ENCODE results near the gene FCRL3.

- TF ChIP-seq, protein P1, sequence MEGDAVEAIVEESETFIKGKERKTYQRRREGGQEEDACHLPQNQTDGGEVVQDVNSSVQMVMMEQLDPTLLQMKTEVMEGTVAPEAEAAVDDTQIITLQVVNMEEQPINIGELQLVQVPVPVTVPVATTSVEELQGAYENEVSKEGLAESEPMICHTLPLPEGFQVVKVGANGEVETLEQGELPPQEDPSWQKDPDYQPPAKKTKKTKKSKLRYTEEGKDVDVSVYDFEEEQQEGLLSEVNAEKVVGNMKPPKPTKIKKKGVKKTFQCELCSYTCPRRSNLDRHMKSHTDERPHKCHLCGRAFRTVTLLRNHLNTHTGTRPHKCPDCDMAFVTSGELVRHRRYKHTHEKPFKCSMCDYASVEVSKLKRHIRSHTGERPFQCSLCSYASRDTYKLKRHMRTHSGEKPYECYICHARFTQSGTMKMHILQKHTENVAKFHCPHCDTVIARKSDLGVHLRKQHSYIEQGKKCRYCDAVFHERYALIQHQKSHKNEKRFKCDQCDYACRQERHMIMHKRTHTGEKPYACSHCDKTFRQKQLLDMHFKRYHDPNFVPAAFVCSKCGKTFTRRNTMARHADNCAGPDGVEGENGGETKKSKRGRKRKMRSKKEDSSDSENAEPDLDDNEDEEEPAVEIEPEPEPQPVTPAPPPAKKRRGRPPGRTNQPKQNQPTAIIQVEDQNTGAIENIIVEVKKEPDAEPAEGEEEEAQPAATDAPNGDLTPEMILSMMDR (IDR thresholded peaks at IDR 0.05) = no peak
- no peak for TF ChIP-seq POLR2A (IDR thresholded peaks at IDR 0.05; ENCODE audit: low read depth)
Observed at GRCh38 chr1:157646144-157646543, 54.4 kb downstream of the FCRL3 start.

Data from esophagus muscularis mucosa (tissue), 3 donors.